Calu3 (cell line): ENCODE results near the gene FRS3. TPM values are rescaled to one million over a fixed set of nuclear protein-coding genes. Genes with fewer than 3 reads are reported as not detected.
A peak's percentile ranks its signal among the peaks of the same experiment; 100 is the strongest.

Experiments used
- BruUV-seq: library from RNA; stranded (reverse); fragments of 400-500 nt; replicated peaks from 2 replicates; lab custom pipeline; 2021; lab: Mats Ljungman, UMichigan
- CTCF ChIA-PET: fragments of 300-600 bp; sonication (Branson Sonifier 250); formaldehyde crosslinking; loops from one replicate; lab custom pipeline; 2022; ENCODE audit warnings: antibody characterized with exemption; lab: Charles Lee
- DNase-seq: peaks from one replicate; pipeline ENCODE4 v3.0.0; 2022
- H3K27ac Mint-ChIP-seq: one replicate; pipeline ENCODE4 v1.8.0; 2022; ENCODE audit warnings: mixed read lengths; ENCODE audit not compliant: unreplicated experiment
- H3K27me3 Mint-ChIP-seq: one replicate; pipeline ENCODE4 v1.8.0; 2022; ENCODE audit warnings: mixed read lengths; ENCODE audit not compliant: unreplicated experiment
- H3K36me3 Mint-ChIP-seq: one replicate; pipeline ENCODE4 v1.8.0; 2022; ENCODE audit warnings: mild to moderate bottlenecking, moderate library complexity, mixed read lengths; ENCODE audit not compliant: insufficient read depth, unreplicated experiment
- H3K4me1 Mint-ChIP-seq: one replicate; pipeline ENCODE4 v1.8.0; 2022; ENCODE audit warnings: mild to moderate bottlenecking, low read depth, mixed read lengths; ENCODE audit not compliant: unreplicated experiment
- H3K4me3 Mint-ChIP-seq: one replicate; pipeline ENCODE4 v1.8.0; 2022; ENCODE audit warnings: mild to moderate bottlenecking, low read depth, moderate library complexity, mixed read lengths; ENCODE audit not compliant: unreplicated experiment
- H3K9me3 Mint-ChIP-seq: one replicate; pipeline ENCODE4 v1.8.0; 2022; ENCODE audit warnings: low read depth, mixed read lengths; ENCODE audit not compliant: unreplicated experiment
- intact Hi-C: fragments of 100-400 bp; cut with micrococcal nuclease; formaldehyde crosslinking; loops from one replicate; pipeline ENCODE4 v1.10.0; 2022; ENCODE audit not compliant: unreplicated experiment
- total RNA-seq: library from RNA; stranded (reverse); gene quantifications from 2 replicates; pipeline ENCODE4 v1.2.3, GENCODE V29; 2022
- TF ChIP-seq, protein P1 (sequence below): fragments of 200-600 bp; IDR thresholded peaks from one replicate; pipeline ENCODE4 v1.8.0; 2022; ENCODE audit warnings: antibody characterized with exemption; ENCODE audit not compliant: unreplicated experiment

FRS3 gene
- total RNA-seq, 1 experiment from 2014 or later, result 6.6 TPM

DNA sequence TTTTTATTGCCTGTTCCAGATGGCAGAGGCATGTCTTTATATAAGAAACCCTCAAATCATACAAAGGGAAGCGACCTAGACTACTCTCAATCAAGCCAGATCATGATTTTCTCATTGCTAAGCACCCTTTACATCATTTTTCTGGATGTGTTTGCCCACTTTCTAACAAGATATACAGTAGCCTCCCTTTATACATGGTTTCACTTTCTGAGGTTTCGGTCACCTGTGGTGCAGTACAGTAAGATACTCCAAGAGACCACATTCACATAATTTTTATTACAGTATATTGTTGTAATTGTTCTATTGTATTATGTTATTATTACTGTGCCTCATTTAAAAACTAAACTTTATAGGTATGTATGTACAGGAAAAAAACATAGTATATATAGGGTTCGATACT lies 31.4 kb upstream of the FRS3 start:
- intact Hi-C loops, result no loop called here
- Mint-ChIP-seq H3K27ac (no peak overlapping the region), H3K27me3 (no peaks in the 10 kb centered on the region), H3K4me3 (no peak overlapping the region), H3K36me3 (no peaks in the 10 kb centered on the region), H3K9me3 (no peaks in the 10 kb centered on the region), H3K4me1 (no peaks in the 10 kb centered on the region)
- CTCF ChIA-PET, result no interaction called here
- TF ChIP-seq, protein P1, sequence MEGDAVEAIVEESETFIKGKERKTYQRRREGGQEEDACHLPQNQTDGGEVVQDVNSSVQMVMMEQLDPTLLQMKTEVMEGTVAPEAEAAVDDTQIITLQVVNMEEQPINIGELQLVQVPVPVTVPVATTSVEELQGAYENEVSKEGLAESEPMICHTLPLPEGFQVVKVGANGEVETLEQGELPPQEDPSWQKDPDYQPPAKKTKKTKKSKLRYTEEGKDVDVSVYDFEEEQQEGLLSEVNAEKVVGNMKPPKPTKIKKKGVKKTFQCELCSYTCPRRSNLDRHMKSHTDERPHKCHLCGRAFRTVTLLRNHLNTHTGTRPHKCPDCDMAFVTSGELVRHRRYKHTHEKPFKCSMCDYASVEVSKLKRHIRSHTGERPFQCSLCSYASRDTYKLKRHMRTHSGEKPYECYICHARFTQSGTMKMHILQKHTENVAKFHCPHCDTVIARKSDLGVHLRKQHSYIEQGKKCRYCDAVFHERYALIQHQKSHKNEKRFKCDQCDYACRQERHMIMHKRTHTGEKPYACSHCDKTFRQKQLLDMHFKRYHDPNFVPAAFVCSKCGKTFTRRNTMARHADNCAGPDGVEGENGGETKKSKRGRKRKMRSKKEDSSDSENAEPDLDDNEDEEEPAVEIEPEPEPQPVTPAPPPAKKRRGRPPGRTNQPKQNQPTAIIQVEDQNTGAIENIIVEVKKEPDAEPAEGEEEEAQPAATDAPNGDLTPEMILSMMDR, result no peak
- DNase-seq, result no peak
- BruUV-seq, result no TSS peak

DNA sequence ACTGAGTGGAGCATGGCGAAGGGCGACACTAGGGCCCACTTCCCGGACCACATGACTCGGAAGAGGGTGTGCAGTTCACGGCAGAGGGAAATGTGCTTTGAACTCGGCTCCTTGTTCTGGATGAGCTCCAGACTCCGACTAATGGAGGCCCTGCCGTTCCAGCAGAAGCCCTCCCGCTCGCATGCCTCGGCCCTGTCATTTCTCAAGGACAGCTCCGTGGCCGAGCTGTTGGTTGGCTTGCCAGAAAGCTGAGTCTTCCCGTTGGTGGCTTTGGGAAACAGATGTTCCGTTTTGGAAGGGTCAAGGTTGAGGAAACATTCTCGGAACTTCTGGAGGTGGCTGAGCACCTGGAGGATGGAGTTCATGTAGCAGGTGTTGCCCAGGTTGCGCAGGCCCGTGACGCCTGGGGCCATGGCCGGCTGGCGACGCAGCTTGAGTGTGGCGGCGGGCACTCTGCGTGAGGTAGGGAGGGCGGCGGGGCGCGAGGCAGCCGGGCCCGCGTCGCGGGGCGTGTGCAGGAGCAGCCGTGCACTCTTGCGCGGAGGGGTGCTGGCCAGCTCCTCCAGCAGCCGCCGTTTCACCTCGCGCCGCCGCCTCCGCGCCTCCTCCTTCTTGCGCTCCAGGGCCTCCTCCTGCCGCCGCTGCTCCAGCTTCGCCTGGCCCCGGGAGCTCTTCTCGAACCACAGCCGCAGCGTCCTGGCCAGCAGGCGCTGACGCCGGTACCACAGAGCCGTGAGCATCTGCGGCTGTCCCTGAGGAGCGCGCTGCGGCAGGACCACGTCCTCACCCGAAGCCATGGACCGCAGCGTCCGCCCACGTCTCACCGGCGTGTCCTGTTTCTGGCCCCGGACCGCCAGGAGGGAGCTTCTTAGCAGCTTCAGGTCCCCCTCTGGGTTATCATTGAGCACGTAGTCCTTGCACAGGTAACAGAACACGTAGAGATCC lies 26.4 kb upstream of the FRS3 start:
- Mint-ChIP-seq H3K4me1 (no peaks in the 10 kb centered on the region), H3K27me3 (no peaks in the 10 kb centered on the region), H3K27ac (no peak overlapping the region), H3K36me3 (no peaks in the 10 kb centered on the region), H3K4me3 (no peak overlapping the region), H3K9me3 (no peaks in the 10 kb centered on the region)
- intact Hi-C loops, result no loop called here
- TF ChIP-seq, protein P1, result no peak
- no peak for DNase-seq
- BruUV-seq, result no TSS peak
- CTCF ChIA-PET, result interaction anchor here (0.6 kb wide), 1 partner anchor 23 kb away, joined by 3 read pairs; no protein-coding TSS in a partner anchor

DNA sequence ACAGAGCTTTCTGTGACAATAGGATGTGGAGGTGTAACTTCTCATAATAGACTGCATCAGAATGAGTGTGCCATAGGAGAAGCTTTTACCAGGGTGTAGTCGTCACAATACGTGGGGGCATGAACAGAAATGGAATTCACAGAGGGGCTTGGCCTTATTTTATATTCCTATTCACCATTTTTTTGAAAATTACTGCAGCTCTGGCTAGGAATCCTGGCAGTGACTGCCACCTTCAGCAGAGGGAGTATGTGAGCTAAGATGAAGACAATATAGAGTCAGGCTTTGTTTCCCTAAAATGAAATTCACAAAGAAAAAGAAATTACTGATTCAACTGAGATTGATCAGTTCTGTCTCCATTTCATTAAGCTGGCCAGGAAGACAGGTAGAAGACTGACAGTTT lies 21.7 kb upstream of the FRS3 start:
- H3K9me3 Mint-ChIP-seq, result no peaks in the 10 kb centered on the region
- H3K27me3 Mint-ChIP-seq, result no peaks in the 10 kb centered on the region
- TF ChIP-seq, protein P1, result no peak
- intact Hi-C loops, result loop anchor here (1.0 kb wide), 1 partner anchor 243 kb away; no protein-coding TSS in a partner anchor
- no peak overlapping the region for H3K27ac Mint-ChIP-seq
- DNase-seq, result peak; percentile 20
- H3K4me1 Mint-ChIP-seq, result no peaks in the 10 kb centered on the region
- CTCF ChIA-PET, result interaction anchor here (0.5 to 1.6 kb wide), 7 partner anchors 14 to 413 kb away, joined by 3 to 9 read pairs (median 5); partner anchors contain the start of genes BYSL, MED20, TOMM6 and USP49
- BruUV-seq, result no TSS peak
- H3K4me3 Mint-ChIP-seq, result no peak overlapping the region
- no peaks in the 10 kb centered on the region for H3K36me3 Mint-ChIP-seq

DNA sequence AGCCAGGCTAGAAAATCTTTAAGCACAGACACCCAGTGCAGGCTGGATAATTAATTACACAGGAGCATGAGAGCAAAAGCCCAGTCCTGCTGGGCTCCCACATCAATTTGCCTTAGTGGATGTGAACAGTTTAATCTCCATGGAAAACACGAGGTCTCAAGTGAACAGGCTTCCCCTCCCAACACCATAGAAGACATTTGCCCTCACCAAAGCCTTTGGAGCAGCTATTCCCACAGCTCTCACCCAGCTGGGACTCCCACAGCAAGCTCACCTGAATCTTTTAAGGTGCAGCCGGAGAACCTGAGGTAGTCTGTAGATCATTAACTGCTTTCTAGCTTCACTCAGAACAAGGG lies 19.8 kb upstream of the FRS3 start:
- intact Hi-C loops, result no loop called here
- no peak overlapping the region for H3K27ac Mint-ChIP-seq
- H3K9me3 Mint-ChIP-seq, result no peaks in the 10 kb centered on the region
- H3K4me3 Mint-ChIP-seq, result no peak overlapping the region
- no peaks in the 10 kb centered on the region for H3K36me3 Mint-ChIP-seq
- CTCF ChIA-PET, result interaction anchor here (1.6 kb wide), 1 partner anchor 13 kb away, joined by 3 read pairs; no protein-coding TSS in a partner anchor
- TF ChIP-seq, protein P1, result no peak
- no peaks in the 10 kb centered on the region for H3K4me1 Mint-ChIP-seq
- no TSS peak for BruUV-seq
- DNase-seq, result no peak
- no peaks in the 10 kb centered on the region for H3K27me3 Mint-ChIP-seq
